HepG2 (cell line): ENCODE measurements around the gene SPINT4. TPM values are rescaled to one million over a fixed set of nuclear protein-coding genes. Genes with fewer than 3 reads are reported as not detected.

ENCODE experiments used
- ATAC-seq: fragments of 200-7000 bp; cut with Tn5 transposase; 3 replicates; pipeline ENCODE4 v1.9.1; 2020; ENCODE audit warnings: mild to moderate bottlenecking, moderate library complexity
- BruUV-seq: library from RNA; stranded (reverse); fragments of 400-500 nt; replicated peaks from 2 replicates; lab custom pipeline; 2021; lab: Mats Ljungman, UMichigan
- CTCF ChIA-PET: fragments of 300-600 bp; formaldehyde crosslinking; extraction: SDS; loops from one replicate; lab custom pipeline; 2021; ENCODE audit warnings: low total read pairs, inconsistent platforms, low intra/inter-chr PET ratio; lab: Yijun Ruan, JAX
- POLR2A ChIA-PET: fragments of 350-600 bp; sonication (Branson Sonifier 250); formaldehyde crosslinking; loops from one replicate; lab custom pipeline; 2020; ENCODE audit warnings: antibody characterized with exemption, inconsistent platforms; lab: Yijun Ruan, JAX
- DNase-seq: peaks from one replicate; pipeline ENCODE4 v3.0.0-alpha.2; 2015; ENCODE audit warnings: low spot score
- FAIRE-seq: peaks from 3 replicates; lab custom pipeline; 2011; peaks lifted over from hg19 to GRCh38; lab: Jason Lieb, UNC
- H2AFZ ChIP-seq: one replicate; pipeline ENCODE4 v1.6.1; 2011; ENCODE audit warnings: low read length, inconsistent platforms
- H3K27ac ChIP-seq: fragments of 300-600 bp; 3 replicates; pipeline ENCODE4 v1.8.0; 2011; ENCODE audit warnings: mixed run types, mild to moderate bottlenecking, mixed read lengths, low read length, inconsistent platforms; ENCODE audit not compliant: insufficient read depth; ENCODE audit errors: extremely low read length
- H3K27me3 ChIP-seq, 2 experiments: fragments of 200-600 bp in 1 of 2; 2 replicates in 1 of 2; 3 replicates in 1 of 2; pipeline versions ENCODE4 v1.6.0 to v1.8.0; 2011; ENCODE audit warnings: low read length in 2 of 2, mild to moderate bottlenecking in 2 of 2, moderate library complexity in 2 of 2, inconsistent platforms in 1 of 2; ENCODE audit not compliant: insufficient read depth in 2 of 2, control insufficient read depth in 1 of 2
- H3K36me3 ChIP-seq, 2 experiments: fragments of 200-600 bp in 1 of 2; replicated peaks in 1 of 2; 2 replicates in 1 of 2; 3 replicates in 1 of 2; pipeline versions ENCODE4 v1.5.1 to v1.8.0; 2011; ENCODE audit warnings: low read length in 2 of 2, inconsistent platforms in 1 of 2; ENCODE audit not compliant: insufficient read depth in 2 of 2, control insufficient read depth in 1 of 2
- H3K4me1 ChIP-seq: 2 replicates; pipeline ENCODE4 v1.5.1; 2012; ENCODE audit warnings: low read length, inconsistent platforms; ENCODE audit not compliant: insufficient read depth
- H3K4me2 ChIP-seq: 2 replicates; pipeline ENCODE4 v1.6.0; 2011; ENCODE audit warnings: low read depth, low read length, inconsistent platforms
- H3K4me3 ChIP-seq, 3 experiments: fragments of 200-600 bp in 1 of 3; sonication (generic), shearing (Covaris generic) in 1 of 3; replicated peaks in 1 of 3; 2 replicates each; pipeline ENCODE4 v1.5.1; 2011 to 2016; ENCODE audit warnings: low read length in 3 of 3, inconsistent platforms in 2 of 3, low read depth in 2 of 3, mild to moderate bottlenecking in 2 of 3, control low read depth in 1 of 3, mixed read lengths in 1 of 3; ENCODE audit not compliant: insufficient read depth in 1 of 3
- H3K79me2 ChIP-seq: one replicate; pipeline ENCODE4 v1.6.1; 2011; ENCODE audit warnings: low read length, inconsistent platforms; ENCODE audit not compliant: insufficient read depth
- H3K9ac ChIP-seq: 2 replicates; pipeline ENCODE4 v1.6.0; 2011; ENCODE audit warnings: mild to moderate bottlenecking, low read depth, low read length, inconsistent platforms; ENCODE audit not compliant: insufficient read depth
- H3K9me3 ChIP-seq: 2 replicates; pipeline ENCODE4 v1.5.1; 2012; ENCODE audit warnings: mild to moderate bottlenecking, low read length
- H4K20me1 ChIP-seq: 2 replicates; pipeline ENCODE4 v1.6.0; 2011; ENCODE audit warnings: inconsistent platforms, mild to moderate bottlenecking, low read length, moderate library complexity; ENCODE audit not compliant: insufficient read depth
- KLF11 ChIP-seq: IDR thresholded peaks from 2 replicates; pipeline ENCODE4 v1.6.1; 2016; ENCODE audit warnings: missing compliant biosample characterization
- MTA3 ChIP-seq: sonication (generic); formaldehyde crosslinking; IDR thresholded peaks from 2 replicates; pipeline ENCODE4 v1.4.0; 2020; ENCODE audit warnings: missing genetic modification reagents
- MXD4 ChIP-seq: IDR thresholded peaks from 2 replicates; pipeline ENCODE4 v1.6.1; 2016; ENCODE audit warnings: mild to moderate bottlenecking, missing biosample characterization, missing genetic modification reagents
- SIN3A ChIP-seq: IDR thresholded peaks from 2 replicates; pipeline ENCODE4 v1.6.1; 2011; ENCODE audit warnings: low read depth, mild to moderate bottlenecking, control low read depth, low read length, borderline replicate concordance
- SIX1 ChIP-seq: sonication (generic); formaldehyde crosslinking; IDR thresholded peaks from 2 replicates; pipeline ENCODE4 v1.4.0; 2020; ENCODE audit warnings: missing genetic modification reagents, borderline replicate concordance
- ZNF362 ChIP-seq: sonication (generic); formaldehyde crosslinking; IDR thresholded peaks from 2 replicates; pipeline ENCODE4 v1.4.0; 2020; ENCODE audit warnings: missing genetic modification reagents, mild to moderate bottlenecking, borderline replicate concordance
- ZNF609 ChIP-seq: sonication (generic); formaldehyde crosslinking; IDR thresholded peaks from 2 replicates; pipeline ENCODE4 v1.4.0; 2020; ENCODE audit warnings: mild to moderate bottlenecking, missing genetic modification reagents, borderline replicate concordance
- ZNF720 ChIP-seq: sonication (generic); formaldehyde crosslinking; IDR thresholded peaks from 2 replicates; pipeline ENCODE4 v1.4.0; 2020; ENCODE audit warnings: missing genetic modification reagents
- ZNF891 ChIP-seq: sonication (generic); formaldehyde crosslinking; IDR thresholded peaks from 2 replicates; pipeline ENCODE4 v1.5.0; 2020; ENCODE audit warnings: mild to moderate bottlenecking, missing genetic modification reagents
- WGBS: methylation state at CpG from one replicate; pipeline ENCODE4 v1.1.6; 2017; ENCODE audit warnings: low lambda C conversion rate; 5-methylcytosine and 5-hydroxymethylcytosine counted together
- in situ Hi-C: cut with HindIII; loops from 2 replicates; pipeline ENCODE4 v1.10.0; 2017; ENCODE audit warnings: low pct_unique_long_range_greater_than_20kb; ENCODE audit not compliant: extremely low pct_ligation_motif_present
- intact Hi-C: fragments of 100-400 bp; cut with micrococcal nuclease; formaldehyde crosslinking; loops from one replicate; pipeline ENCODE4 v1.10.0; 2022; ENCODE audit not compliant: unreplicated experiment
- polyA plus RNA-seq, 8 experiments: library from polyadenylated mRNA; depleted of rRNA in 3 of 8; stranded (reverse) in 7 of 8; unstranded in 1 of 8; fragments of >200 nt; fragmentation: Illumina TruSeq in 4 of 8; extraction: Trizol in 4 of 8; gene quantifications; 2 replicates each; pipeline versions ENCODE4 v1.2.1 to v1.2.3, GENCODE V29; 2011 to 2016; ENCODE audit warnings: low read depth in 4 of 8, missing spikeins in 1 of 8, mixed read lengths in 1 of 8; ENCODE audit not compliant: insufficient read depth in 1 of 8
- total RNA-seq, 5 experiments: library from RNA; depleted of rRNA; stranded (reverse); fragments of >200 nt; fragmentation: Illumina TruSeq; extraction: Trizol; gene quantifications; 2 replicates each; pipeline ENCODE4 v1.2.3, GENCODE V29; 2016; ENCODE audit warnings: low read depth in 1 of 5

The SPINT4 gene
- total and polyA plus RNA-seq, 2 of the 13 experiments (the other 11 are each of a cell fraction or from before 2014, with no cell fraction given): not detected

GRCh38 chr20:45695496-45695895, 26.7 kb upstream of the SPINT4 start (continued):
- TF ChIP-seq ZNF609 (CRISPR knock-in tag): no peak
- TF ChIP-seq, all 625 proteins: peak for 0

GRCh38 chr20:45701104-45701503, 21.0 kb upstream of the SPINT4 start:
- WGBS: 12% methylated on average over 4 of the region's 4 CpGs
- no peak for FAIRE-seq
- DNase-seq: no peak
- intact Hi-C loops: no loop called here
- H4K20me1 ChIP-seq: no peaks in the 10 kb centered on the region
- in situ Hi-C loops: no loop called here
- no peak overlapping the region for H3K27ac ChIP-seq
- H3K79me2 ChIP-seq: no peaks in the 10 kb centered on the region
- no peaks in the 10 kb centered on the region for H3K9me3 ChIP-seq
- H2AFZ ChIP-seq: no peak overlapping the region
- TF ChIP-seq KLF11 (no peak), MTA3 (CRISPR knock-in tag) (no peak), SIN3A (no peak), ZNF891 (CRISPR knock-in tag) (no peak), MXD4 (CRISPR knock-in tag) (no peak), SIX1 (CRISPR knock-in tag) (no peak), ZNF720 (CRISPR knock-in tag) (no peak), ZNF362 (CRISPR knock-in tag) (no peak)
- H3K36me3 ChIP-seq: no peaks in the 10 kb centered on the region
- CTCF ChIA-PET: no interaction called here
- POLR2A ChIA-PET: no interaction called here
- H3K4me2 ChIP-seq: no peak overlapping the region
- ATAC-seq: no peak
- H3K4me3 ChIP-seq: no peak overlapping the region
- 0 out of 2 replicates have a peak, but pooled peaks cover 8% of the 10 kb centered on the region for H3K4me1 ChIP-seq
- H3K9ac ChIP-seq: no peak overlapping the region
- H3K27me3 ChIP-seq: peaks cover 0 to 15% of the 10 kb centered on the region in 2 experiments; a peak in 2 of 5 replicates
- no TSS peak for BruUV-seq
